ENCODE results near the gene RIMS4. TPM values are rescaled to one million over a fixed set of nuclear protein-coding genes. Genes with fewer than 3 reads are reported as not detected.

Gene RIMS4
- total RNA-seq, 1 donor = 0.36 TPM

- Histone ChIP-seq H3K4me2 (ENCODE audit: insufficient read depth, low read length) (no peak overlapping the region), H3K9me3 (ENCODE audit: low read depth, low read length) (no peaks in the 10 kb centered on the region), H4K20me1 (ENCODE audit: insufficient read depth, low read length) (no peaks in the 10 kb centered on the region), H3K4me3 (ENCODE audit: insufficient read depth, low read length) (no peak overlapping the region), H3K27me3 (ENCODE audit: insufficient read depth, low read length) (no peaks in the 10 kb centered on the region), H3K27ac (ENCODE audit: low read depth, low read length) (no peak overlapping the region), H3K79me2 (ENCODE audit: insufficient read depth, low read length) (no peaks in the 10 kb centered on the region), H3K36me3 (ENCODE audit: insufficient read depth, low read length) (no peaks in the 10 kb centered on the region), H2AFZ (ENCODE audit: low read length) (no peak overlapping the region), H3K4me1 (ENCODE audit: insufficient read depth, low read length) (peaks cover 37% of the 10 kb centered on the region)
- DNase-seq (ENCODE audit: insufficient read length, low spot score, missing footprints) = peak; percentile 41
- TF ChIP-seq CTCF (IDR thresholded peaks at IDR 0.05; ENCODE audit: extremely low read depth, low read depth, low read length) = no peak
Measured at GRCh38 chr20:44725837-44726236, 84.5 kb downstream of the RIMS4 start.

GRCh38 chr20:44724423-44725091 is 85.8 kb downstream of the RIMS4 start:
- Histone ChIP-seq H3K27ac (ENCODE audit: low read depth, low read length) (no peak overlapping the region), H3K27me3 (ENCODE audit: insufficient read depth, low read length) (no peaks in the 10 kb centered on the region), H2AFZ (ENCODE audit: low read length) (no peak overlapping the region), H3K36me3 (ENCODE audit: insufficient read depth, low read length) (no peaks in the 10 kb centered on the region), H3K4me3 (ENCODE audit: insufficient read depth, low read length) (no peak overlapping the region), H3K9me3 (ENCODE audit: low read depth, low read length) (no peaks in the 10 kb centered on the region), H3K79me2 (ENCODE audit: insufficient read depth, low read length) (no peaks in the 10 kb centered on the region), H3K4me1 (ENCODE audit: insufficient read depth, low read length) (peaks cover 38% of the 10 kb centered on the region), H4K20me1 (ENCODE audit: insufficient read depth, low read length) (no peaks in the 10 kb centered on the region), H3K4me2 (ENCODE audit: insufficient read depth, low read length) (no peak overlapping the region)
- TF ChIP-seq CTCF (IDR thresholded peaks at IDR 0.05; ENCODE audit: extremely low read depth, low read depth, low read length) = no peak
- DNase-seq (ENCODE audit: insufficient read length, low spot score, missing footprints) = no peak

GRCh38 chr20:44723798-44724362 is 86.5 kb downstream of the RIMS4 start:
- Histone ChIP-seq H3K9me3 (ENCODE audit: low read depth, low read length) (no peaks in the 10 kb centered on the region), H4K20me1 (ENCODE audit: insufficient read depth, low read length) (no peaks in the 10 kb centered on the region), H3K4me1 (ENCODE audit: insufficient read depth, low read length) (peaks cover 32% of the 10 kb centered on the region), H3K27ac (ENCODE audit: low read depth, low read length) (no peak overlapping the region), H3K36me3 (ENCODE audit: insufficient read depth, low read length) (no peaks in the 10 kb centered on the region), H3K4me2 (ENCODE audit: insufficient read depth, low read length) (no peak overlapping the region), H3K79me2 (ENCODE audit: insufficient read depth, low read length) (no peaks in the 10 kb centered on the region), H3K4me3 (ENCODE audit: insufficient read depth, low read length) (no peak overlapping the region), H2AFZ (ENCODE audit: low read length) (no peak overlapping the region), H3K27me3 (ENCODE audit: insufficient read depth, low read length) (no peaks in the 10 kb centered on the region)
- no peak for DNase-seq (ENCODE audit: insufficient read length, low spot score, missing footprints)
- TF ChIP-seq CTCF (IDR thresholded peaks at IDR 0.05; ENCODE audit: extremely low read depth, low read depth, low read length) = no peak

DNA sequence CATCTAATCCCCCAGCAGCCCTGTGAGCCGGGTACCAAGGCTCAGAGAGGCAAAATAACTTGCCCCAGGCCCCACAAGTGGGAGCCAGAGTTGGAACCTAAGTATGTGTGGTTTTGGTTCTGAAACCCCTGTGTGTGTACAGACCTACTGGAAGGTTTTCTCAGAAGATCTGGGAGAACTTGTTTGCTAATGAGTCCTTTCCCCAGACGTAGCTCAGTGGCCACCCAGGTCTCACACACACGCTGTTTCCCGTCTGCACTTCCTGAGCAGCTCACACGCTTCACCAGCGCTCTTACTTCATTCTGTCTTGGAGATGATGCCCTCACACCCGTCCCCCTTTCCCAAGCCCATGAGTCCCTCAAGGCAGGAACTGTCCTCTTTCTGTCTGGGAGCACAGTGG is 87.0 kb downstream of the RIMS4 start:
- Histone ChIP-seq H3K36me3 (ENCODE audit: insufficient read depth, low read length) (no peaks in the 10 kb centered on the region), H3K4me2 (ENCODE audit: insufficient read depth, low read length) (no peak overlapping the region), H2AFZ (ENCODE audit: low read length) (no peak overlapping the region), H3K27ac (ENCODE audit: low read depth, low read length) (no peak overlapping the region), H3K27me3 (ENCODE audit: insufficient read depth, low read length) (no peaks in the 10 kb centered on the region), H3K4me1 (ENCODE audit: insufficient read depth, low read length) (peaks cover 28% of the 10 kb centered on the region), H3K4me3 (ENCODE audit: insufficient read depth, low read length) (no peak overlapping the region), H3K79me2 (ENCODE audit: insufficient read depth, low read length) (no peaks in the 10 kb centered on the region), H4K20me1 (ENCODE audit: insufficient read depth, low read length) (no peaks in the 10 kb centered on the region), H3K9me3 (ENCODE audit: low read depth, low read length) (no peaks in the 10 kb centered on the region)
- no peak for TF ChIP-seq CTCF (IDR thresholded peaks at IDR 0.05; ENCODE audit: extremely low read depth, low read depth, low read length)
- DNase-seq (ENCODE audit: insufficient read length, low spot score, missing footprints) = no peak

Measured in osteoblast (primary cell).